ENCODE data around the gene PGA3. TPM values are rescaled to one million over a fixed set of nuclear protein-coding genes. Genes with fewer than 3 reads are reported as not detected.

Gene PGA3
- total and polyA plus RNA-seq, 2 of the 8 experiments (the other 6 are each of a cell fraction or from before 2014, with no cell fraction given): not detected

GRCh38 chr11:61164606-61165424, 38.5 kb upstream of the PGA3 start (continued):
- TF ChIP-seq CHD7 (IDR thresholded peaks at IDR 0.05; ENCODE audit: insufficient replicate concordance, low read length): no peak
- TF ChIP-seq PHF8 (conservative IDR thresholded peaks at IDR 0.05; ENCODE audit: low read depth, low read length): no peak
- TF ChIP-seq YY1 (IDR thresholded peaks at IDR 0.05; ENCODE audit: low read depth, low read length): no peak
- no peak for TF ChIP-seq POLR2AphosphoS5 (IDR thresholded peaks at IDR 0.05; ENCODE audit: low read depth, low read length)
- TF ChIP-seq RFX5 (IDR thresholded peaks at IDR 0.05; ENCODE audit: borderline replicate concordance, low read depth, low read length): no peak
- TF ChIP-seq CEBPB (IDR thresholded peaks at IDR 0.05; ENCODE audit: low read depth, low read length): no peak
- no peak for TF ChIP-seq GTF2F1 (IDR thresholded peaks at IDR 0.05; ENCODE audit: borderline replicate concordance, low read depth, low read length)
- no peak for TF ChIP-seq KDM4A (IDR thresholded peaks at IDR 0.05; ENCODE audit: low read depth, low read length, severe bottlenecking)
- no peak for TF ChIP-seq GABPA (IDR thresholded peaks at IDR 0.05; ENCODE audit: borderline replicate concordance, insufficient read depth, low read length)
- TF ChIP-seq RXRA (IDR thresholded peaks at IDR 0.05; ENCODE audit: insufficient read depth, low read depth, low read length): no peak

All from H1 (cell line).